Kidney epithelial cell (primary cell): ENCODE measurements around the gene STX7. TPM values are rescaled to one million over a fixed set of nuclear protein-coding genes. Genes with fewer than 3 reads are reported as not detected.

Experiments used
- DNase-seq: peaks from one replicate; pipeline ENCODE4 v3.0.0-alpha.2; 2010; ENCODE audit warnings: low read depth
- H3K27me3 ChIP-seq: 2 replicates; pipeline ENCODE4 v1.6.0; 2011; ENCODE audit warnings: low read length; ENCODE audit not compliant: control insufficient read depth, insufficient read depth
- H3K36me3 ChIP-seq: 2 replicates; pipeline ENCODE4 v1.5.1; 2011; ENCODE audit warnings: low read length; ENCODE audit not compliant: control insufficient read depth, insufficient read depth
- H3K4me3 ChIP-seq: 2 replicates; pipeline ENCODE4 v1.5.1; 2011; ENCODE audit warnings: low read depth, mild to moderate bottlenecking, control low read depth, low read length
- CTCF ChIP-seq: IDR thresholded peaks from 2 replicates; pipeline ENCODE4 v1.5.1; 2011; ENCODE audit warnings: mild to moderate bottlenecking, moderate library complexity, low read length, control low read depth, inconsistent platforms; ENCODE audit not compliant: insufficient read depth, poor library complexity, severe bottlenecking
- total RNA-seq: library from RNA; depleted of rRNA; stranded (reverse); fragments of >200 nt; gene quantifications from 2 replicates; pipeline ENCODE4 v1.2.3, GENCODE V29; 2015

The STX7 gene
- total RNA-seq, 1 donor from 2014 or later: 35.8 TPM

- no peaks in the 10 kb centered on the region for H3K36me3 ChIP-seq
- no peaks in the 10 kb centered on the region for H3K27me3 ChIP-seq
- TF ChIP-seq CTCF: no peak
- no peak for DNase-seq
- no peak overlapping the region for H3K4me3 ChIP-seq
These were observed 82.8 kb downstream of the STX7 start for GRCh38 chr6:132430110-132430509.

GRCh38 chr6:132425176-132425575, 87.7 kb downstream of the STX7 start:
- no peaks in the 10 kb centered on the region for H3K27me3 ChIP-seq
- no peak for DNase-seq
- no peaks in the 10 kb centered on the region for H3K36me3 ChIP-seq
- no peak overlapping the region for H3K4me3 ChIP-seq
- TF ChIP-seq CTCF: no peak

GRCh38 chr6:132423839-132424238, 89.1 kb downstream of the STX7 start:
- DNase-seq: no peak
- no peak overlapping the region for H3K4me3 ChIP-seq
- H3K27me3 ChIP-seq: no peaks in the 10 kb centered on the region
- no peak for TF ChIP-seq CTCF
- no peaks in the 10 kb centered on the region for H3K36me3 ChIP-seq

GRCh38 chr6:132418235-132418965, 94.5 kb downstream of the STX7 start:
- Histone ChIP-seq H3K27me3 (no peaks in the 10 kb centered on the region), H3K36me3 (no peaks in the 10 kb centered on the region), H3K4me3 (no peak overlapping the region)
- no peak for TF ChIP-seq CTCF
- no peak for DNase-seq

- Histone ChIP-seq H3K27me3 (no peaks in the 10 kb centered on the region), H3K36me3 (no peaks in the 10 kb centered on the region), H3K4me3 (no peak overlapping the region)
- DNase-seq: no peak
- TF ChIP-seq CTCF: no peak
These were observed 98.2 kb downstream of the STX7 start for GRCh38 chr6:132414761-132415160.

GRCh38 chr6:132414322-132414721, 98.6 kb downstream of the STX7 start:
- no peaks in the 10 kb centered on the region for H3K27me3 ChIP-seq
- TF ChIP-seq CTCF: no peak
- DNase-seq: no peak
- no peak overlapping the region for H3K4me3 ChIP-seq
- H3K36me3 ChIP-seq: no peaks in the 10 kb centered on the region
